GM19193 (cell line): Measurements from ENCODE around the gene PDE9A.

Experiments used
- POLR2A ChIP-seq: IDR thresholded peaks from 4 replicates; pipeline ENCODE4 v1.6.1; 2011; ENCODE audit not compliant: insufficient read depth, insufficient read length; ENCODE audit errors: extremely low read depth

Gene PDE9A

GRCh38 chr21:42819861-42820615 is 166.6 kb downstream of the PDE9A start:
- no peak for TF ChIP-seq POLR2A

DNA sequence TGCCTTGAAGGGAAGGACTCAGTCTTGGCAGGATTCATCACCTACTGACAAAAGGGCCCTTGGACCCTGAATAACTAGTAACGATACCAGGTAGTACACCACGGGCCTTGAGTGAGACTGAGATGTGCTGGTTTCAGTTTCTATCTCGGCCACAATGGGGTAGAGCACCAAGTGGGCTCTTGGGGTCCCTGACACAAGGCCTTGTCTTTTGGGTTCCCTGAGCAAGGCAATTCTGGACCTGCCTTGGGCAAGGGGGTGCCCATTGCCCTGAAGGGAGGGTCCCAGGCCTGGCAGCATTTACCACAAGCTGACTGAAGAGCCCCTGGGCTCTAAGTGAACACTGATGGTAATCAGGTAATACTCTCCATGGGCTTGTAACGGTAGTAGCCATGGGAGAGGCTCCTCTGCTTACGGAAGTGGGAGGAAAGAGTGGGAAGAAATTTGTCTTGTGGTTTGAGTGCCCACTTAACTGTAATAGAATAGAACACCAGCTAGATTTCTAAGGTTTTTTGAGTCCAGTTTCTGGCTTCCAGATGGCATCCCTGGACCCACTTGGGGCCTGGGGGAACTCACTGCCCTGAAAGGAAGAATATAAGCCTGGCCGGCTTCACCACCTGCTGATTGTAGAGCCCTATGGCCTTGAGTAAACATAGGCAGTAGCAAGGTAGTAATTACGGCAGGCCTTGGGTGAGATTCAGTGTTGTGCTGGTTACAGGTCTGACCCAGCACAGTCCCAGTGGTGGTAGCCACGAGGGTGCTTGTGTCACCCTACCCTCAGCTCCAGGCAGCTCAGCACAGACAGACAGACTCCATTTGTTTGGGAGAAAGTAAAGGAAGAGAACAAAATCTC is 167.4 kb downstream of the PDE9A start:
- TF ChIP-seq POLR2A: no peak
